G401 (cell line): ENCODE measurements around the gene ARR3. TPM values are rescaled to one million over a fixed set of nuclear protein-coding genes. Genes with fewer than 3 reads are reported as not detected.
"Not testable (repeated sequence)": the region's sequence is repeated elsewhere in the genome, so short reads cannot be mapped to it uniquely, and the experiment has no call there.

Source experiments
- DNase-seq: peaks from one replicate; pipeline ENCODE4 v3.0.0-alpha.2; 2015; ENCODE audit warnings: low spot score
- in situ Hi-C: cut with HindIII; loops from 2 replicates; pipeline ENCODE4 v1.10.0; 2016; ENCODE audit warnings: low sequenced_read_pairs, mixed read lengths
- total RNA-seq: library from RNA; depleted of rRNA; stranded (reverse); fragments of >200 nt; shearing (Covaris generic); gene quantifications from 2 replicates; pipeline ENCODE4 v1.2.3, GENCODE V29; 2014; rRNA removed

Gene ARR3
- total RNA-seq, 1 experiment from 2014 or later = not detected

DNA sequence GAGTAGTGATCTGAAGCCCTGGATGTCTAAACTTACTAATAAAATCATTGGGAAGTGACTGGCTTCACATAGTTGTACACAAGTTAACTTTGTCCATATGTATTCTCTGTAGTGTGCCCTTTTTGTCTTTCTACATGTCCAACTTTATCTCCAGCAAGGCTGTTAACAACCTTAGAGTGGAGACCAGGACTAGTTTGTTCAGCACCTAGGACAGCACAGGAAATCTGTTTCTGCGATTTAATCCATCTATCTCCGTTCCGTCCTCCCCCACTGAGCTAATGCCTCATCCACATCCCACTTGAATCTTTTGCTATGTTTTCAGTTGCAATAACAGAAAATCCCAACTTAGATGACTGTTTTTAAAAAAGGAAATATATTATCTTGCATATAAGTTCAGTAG, 3.4 kb upstream of the ARR3 start:
- in situ Hi-C loops = no loop called here
- no peak for DNase-seq

DNA sequence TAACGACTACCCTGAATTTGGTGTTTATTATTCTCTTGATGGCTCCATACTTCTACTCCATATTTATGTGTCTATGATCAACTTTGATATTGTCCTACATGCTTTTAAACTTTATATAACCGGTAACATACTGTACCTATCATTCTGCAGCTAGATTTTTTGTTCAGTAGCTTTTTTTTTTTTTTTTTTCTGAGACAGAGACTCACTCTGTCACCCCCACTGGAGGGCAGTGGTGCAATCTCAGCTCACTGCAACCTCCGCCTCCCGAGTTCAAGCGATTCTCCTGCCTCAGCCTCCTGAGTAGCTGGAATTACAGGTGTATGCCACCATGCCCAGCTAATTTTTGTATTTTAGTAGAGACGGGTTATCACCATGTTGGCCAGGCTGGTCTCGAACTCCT, 5.9 kb downstream of the ARR3 start:
- in situ Hi-C loops, DNase-seq: not testable (repeated sequence)

DNA sequence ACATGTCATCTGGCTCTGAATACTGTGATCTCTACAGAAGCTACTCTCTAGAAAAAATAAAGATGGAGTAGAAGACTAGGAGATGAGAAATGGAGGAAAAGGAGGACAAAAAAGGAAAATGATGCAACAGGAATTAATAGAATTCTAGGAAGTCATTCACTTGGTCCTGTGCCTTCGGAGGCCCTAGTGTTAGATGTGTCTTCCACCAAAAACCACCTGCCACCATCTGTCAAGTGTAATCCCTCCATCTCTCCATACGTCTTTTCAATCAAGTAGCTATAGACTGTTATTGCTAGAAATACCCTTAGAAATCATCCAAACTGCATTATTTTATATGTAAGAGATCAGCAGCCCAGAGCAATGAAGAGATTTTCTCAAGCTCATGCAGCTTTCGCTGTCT, 10.9 kb downstream of the ARR3 start:
- in situ Hi-C loops = no loop called here
- DNase-seq = no peak

DNA sequence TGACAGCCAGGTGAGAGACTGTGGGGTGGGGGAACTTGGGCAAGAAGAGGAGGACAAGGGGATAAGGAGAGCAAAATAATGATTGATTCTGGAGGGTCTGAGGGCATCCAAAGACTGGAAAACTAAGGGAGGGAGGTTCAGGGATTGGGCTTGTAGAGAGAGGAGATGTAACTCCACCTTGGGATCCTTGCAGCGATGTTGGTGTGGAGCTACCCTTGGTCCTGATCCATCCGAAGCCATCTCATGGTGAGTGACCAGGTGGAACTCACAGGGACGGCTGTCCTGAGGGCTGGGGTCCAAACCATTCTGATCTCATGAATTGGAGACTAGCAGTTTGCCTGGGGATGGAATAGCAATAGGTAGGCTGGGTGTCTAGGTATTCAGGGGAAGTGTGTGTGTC, 12.4 kb downstream of the ARR3 start:
- in situ Hi-C loops = no loop called here
- DNase-seq = no peak

- in situ Hi-C loops = no loop called here
Measured at GRCh38 chrX:70281951-70282350, 13.8 kb downstream of the ARR3 start, which contains the start of gene RAB41. Gene RAB41 (plus strand): TSS chrX:70282172. CDS start chrX:70282218, 46 bp downstream.

GRCh38 chrX:70289168-70289792, 21.1 kb downstream of the ARR3 start:
- DNase-seq = peak; percentile 3
- in situ Hi-C loops = no loop called here

More at GRCh38 chrX:70281951-70282350, 13.8 kb downstream of the ARR3 start, which contains the start of gene RAB41:
- DNase-seq = no peak

DNA sequence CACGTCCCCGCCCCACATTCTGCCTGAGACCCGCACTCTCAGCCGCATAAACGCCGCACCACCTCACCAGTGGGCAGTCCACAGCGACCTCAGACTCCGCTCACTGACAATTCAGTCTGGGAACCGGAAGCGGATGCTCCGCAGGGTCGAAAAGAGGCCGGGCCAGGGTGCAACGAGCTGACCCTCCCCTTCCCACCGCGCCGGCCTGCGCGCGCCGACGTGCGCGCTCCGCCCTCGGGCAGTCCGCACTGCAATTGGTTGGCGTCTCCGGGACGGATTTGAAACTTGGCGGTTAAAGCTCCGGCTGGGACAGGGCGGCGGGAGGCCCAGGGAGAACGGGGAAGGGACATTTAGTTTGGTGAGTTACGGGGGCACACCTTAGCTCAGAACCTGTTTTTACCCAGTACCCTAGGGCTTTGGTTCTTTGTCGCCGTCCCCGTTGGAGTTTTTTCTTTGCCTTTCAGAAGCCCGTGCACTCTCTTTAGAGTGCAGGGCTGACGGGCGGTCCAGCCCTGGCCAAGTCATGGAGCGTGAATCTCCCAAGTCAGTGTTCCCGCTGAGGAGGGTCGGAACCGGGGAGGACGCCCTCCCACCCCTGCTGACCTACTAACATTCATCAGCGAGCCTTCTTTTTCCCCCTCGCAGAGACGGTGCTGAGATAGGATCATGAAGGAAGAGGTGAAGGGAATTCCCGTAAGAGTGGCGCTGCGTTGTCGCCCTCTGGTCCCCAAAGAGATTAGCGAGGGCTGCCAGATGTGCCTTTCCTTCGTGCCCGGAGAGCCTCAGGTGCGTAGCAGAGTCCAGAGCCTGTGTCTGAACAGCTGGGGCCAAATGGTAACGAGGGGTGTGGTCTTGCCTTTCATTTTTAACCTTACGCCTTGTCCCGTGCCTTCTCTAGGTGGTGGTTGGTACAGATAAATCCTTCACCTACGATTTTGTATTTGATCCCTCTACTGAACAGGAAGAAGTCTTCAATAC, 21.9 kb downstream of the ARR3 start, which contains the start of the genes KIF4A and PDZD11:
Gene KIF4A, plus strand, starts transcription at position 312 of the 978 bp plus-strand sequence. Its CDS starts 355 bp downstream, at position 667.
Gene PDZD11, minus strand, starts transcription at position 135 of the 978 bp plus-strand sequence. CDS start 586 bp downstream, outside the sequence.
- in situ Hi-C loops = no loop called here
- peak; percentile 68 for DNase-seq

- no peak for DNase-seq
- in situ Hi-C loops = no loop called here
Measured at GRCh38 chrX:70292788-70293187, 24.7 kb downstream of the ARR3 start.

DNA sequence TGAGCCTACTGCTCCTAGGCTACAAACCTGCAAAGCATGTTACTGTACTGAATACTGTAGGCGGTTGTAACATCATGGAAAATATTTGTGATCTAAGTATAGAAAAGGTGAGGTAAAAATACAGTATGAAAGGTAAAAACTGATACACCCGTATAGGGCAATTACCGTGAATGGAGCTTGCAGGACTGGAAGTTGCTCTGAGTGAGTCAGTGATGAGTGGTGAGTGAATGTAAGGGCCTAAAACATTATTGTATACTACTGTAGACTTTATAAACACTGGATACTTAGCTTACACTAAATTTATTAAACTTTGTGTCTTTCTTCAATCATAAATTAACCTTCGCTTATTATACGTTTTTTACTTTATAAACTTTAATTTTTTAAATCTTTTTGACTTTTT, 25.5 kb downstream of the ARR3 start:
- no peak for DNase-seq
- in situ Hi-C loops = no loop called here

GRCh38 chrX:70301716-70302115, 33.6 kb downstream of the ARR3 start:
- DNase-seq = no peak
- in situ Hi-C loops = no loop called here

- DNase-seq = no peak
- in situ Hi-C loops = no loop called here
Measured at GRCh38 chrX:70313503-70313902, 45.4 kb downstream of the ARR3 start.

DNA sequence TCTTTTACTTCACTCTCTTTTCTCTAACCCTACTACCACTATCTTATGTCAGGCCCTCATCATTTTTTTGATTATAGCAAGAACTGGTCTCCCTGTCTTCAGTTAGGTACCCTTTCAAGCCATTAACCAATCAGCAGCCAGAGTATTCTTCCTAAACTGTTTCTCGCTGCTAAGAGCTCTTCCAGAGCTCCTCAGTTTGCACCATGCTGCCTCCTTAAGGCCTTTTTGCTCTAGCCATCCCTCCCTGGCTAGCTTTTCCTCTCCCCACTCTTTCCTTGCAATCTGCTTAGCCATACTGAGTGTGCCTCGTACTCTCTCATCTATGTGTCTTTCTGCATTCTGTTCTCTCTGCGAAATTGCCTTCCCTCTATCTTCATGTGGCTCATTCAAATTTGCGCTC, 54.6 kb downstream of the ARR3 start:
- in situ Hi-C loops = no loop called here

GRCh38 chrX:70323628-70324027, 55.5 kb downstream of the ARR3 start:
- in situ Hi-C loops, DNase-seq: not testable (repeated sequence)

More for the DNA sequence above, 54.6 kb downstream of the ARR3 start:
- no peak for DNase-seq

DNA sequence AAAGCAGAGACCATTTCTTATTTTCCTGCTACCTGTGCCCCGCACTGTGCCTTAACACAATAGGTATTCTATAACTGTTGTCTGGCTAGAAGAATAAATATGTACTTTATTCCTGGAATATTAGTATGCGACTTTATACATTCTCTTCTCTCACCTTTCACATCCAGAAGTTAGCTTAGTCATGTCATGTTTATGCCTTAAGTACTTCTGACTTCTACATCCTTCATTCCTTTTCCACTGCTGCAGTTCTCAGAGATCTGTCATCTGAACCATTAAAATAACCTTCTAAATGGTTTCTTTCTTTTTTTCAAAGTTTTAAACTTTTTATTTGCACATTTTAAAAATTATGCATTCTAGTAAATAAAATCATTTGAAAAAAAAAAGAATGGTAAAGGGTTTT, 56.2 kb downstream of the ARR3 start:
- in situ Hi-C loops = no loop called here
- no peak for DNase-seq

DNA sequence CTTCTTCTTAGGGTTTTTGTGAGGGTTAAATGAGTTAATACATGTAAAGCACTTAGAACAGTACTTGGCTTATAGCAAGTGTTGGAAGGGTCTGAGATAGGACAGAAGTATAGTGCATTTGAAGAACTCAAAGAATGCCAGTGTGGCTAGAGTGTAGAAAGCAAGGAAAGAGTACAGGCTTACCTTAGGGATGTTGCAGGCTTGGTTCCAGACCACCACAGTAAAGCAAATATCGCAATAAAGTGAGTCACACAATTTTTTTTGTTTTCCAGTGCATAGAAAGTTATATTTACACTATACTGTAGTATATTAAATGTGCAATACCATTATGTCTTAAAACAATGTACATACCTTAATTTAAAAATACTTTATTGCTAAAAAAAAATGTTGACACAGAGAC, 63.0 kb downstream of the ARR3 start:
- in situ Hi-C loops = no loop called here
- no peak for DNase-seq

Other genes starting within 250 kb of the ARR3 start
- gene AWAT2, start 218.4 kb upstream of the ARR3 start, total RNA-seq = not detected in 2 replicates
- gene OTUD6A, start 205.9 kb upstream of the ARR3 start, total RNA-seq = not detected in 2 replicates
- 80.9 and 87.3 TPM in 2 replicates for gene IGBP1, start 134.9 kb upstream of the ARR3 start, total RNA-seq
- not detected in 2 replicates for gene DGAT2L6, start 90.9 kb upstream of the ARR3 start, total RNA-seq
- not detected in 2 replicates for gene AWAT1, start 33.7 kb upstream of the ARR3 start, total RNA-seq
- gene P2RY4, start 8.1 kb upstream of the ARR3 start, total RNA-seq = 0.20 TPM in 1 of 2 replicates, not detected in the other
- not detected in 2 replicates for gene RAB41, start 13.8 kb downstream of the ARR3 start, total RNA-seq
- gene PDZD11, start 21.6 kb downstream of the ARR3 start, total RNA-seq = 38.8 and 55.4 TPM in 2 replicates
- gene KIF4A, start 21.8 kb downstream of the ARR3 start, total RNA-seq = 33.4 and 38.1 TPM in 2 replicates
- gene GDPD2, start 155.0 kb downstream of the ARR3 start, total RNA-seq = 0.54 TPM in 1 of 2 replicates, not detected in the other
- 24.0 and 28.0 TPM in 2 replicates for gene DLG3, start 176.5 kb downstream of the ARR3 start, total RNA-seq